Measurements from ENCODE around the gene PSMA3.

The PSMA3 gene

GRCh38 chr14:58299401-58300330 lies 55.0 kb downstream of the PSMA3 start:
- no peak for FAIRE-seq

- no peak for FAIRE-seq
These were observed 56.8 kb downstream of the PSMA3 start for GRCh38 chr14:58301416-58301815.

GRCh38 chr14:58305730-58306129 lies 61.1 kb downstream of the PSMA3 start:
- no peak for FAIRE-seq

GRCh38 chr14:58307597-58308316 lies 63.1 kb downstream of the PSMA3 start:
- FAIRE-seq = no peak

GRCh38 chr14:58309086-58309485 lies 64.4 kb downstream of the PSMA3 start:
- FAIRE-seq = no peak

- FAIRE-seq = no peak
These were observed 69.1 kb downstream of the PSMA3 start for GRCh38 chr14:58313699-58314098.

- no peak for FAIRE-seq
These were observed 71.0 kb downstream of the PSMA3 start for GRCh38 chr14:58315606-58316005.
